Colonic mucosa (tissue), 4 donors: Measurements from ENCODE around the gene KDELR3. TPM values are rescaled to one million over a fixed set of nuclear protein-coding genes. Genes with fewer than 3 reads are reported as not detected.

Experiments used
- DNase-seq: peaks from one replicate; pipeline ENCODE4 v3.0.0-alpha.2; 2020
- H3K27ac ChIP-seq: fragments of 200-600 bp; one replicate; pipeline ENCODE4 v1.8.0; 2021
- H3K27me3 ChIP-seq: fragments of 200-600 bp; one replicate; pipeline ENCODE4 v1.8.0; 2021
- H3K36me3 ChIP-seq: fragments of 200-600 bp; one replicate; pipeline ENCODE4 v1.8.0; 2021
- H3K4me1 ChIP-seq: fragments of 200-600 bp; one replicate; pipeline ENCODE4 v1.8.0; 2021; ENCODE audit warnings: mild to moderate bottlenecking
- H3K4me3 ChIP-seq: fragments of 200-600 bp; one replicate; pipeline ENCODE4 v1.8.0; 2021
- H3K9ac ChIP-seq, 2 donors: one replicate each; pipeline ENCODE4 v1.7.0; 2013; ENCODE audit warnings: control low read depth in 2 of 2, low read depth in 2 of 2, low read length in 2 of 2
- H3K9me3 ChIP-seq: fragments of 200-600 bp; one replicate; pipeline ENCODE4 v1.8.0; 2021
- intact Hi-C: fragments of 100-400 bp; cut with DNase I; formaldehyde crosslinking; loops from one replicate; pipeline ENCODE4 v1.14.1; 2022
- total RNA-seq, 2 donors: library from RNA; stranded (reverse); fragmentation: NEBNext Ultra II Directional in 1 of 2; extraction: Animal tissue kit (Norgen Biotek cat#: 25700) in 1 of 2; gene quantifications; one replicate each; pipeline ENCODE4 v1.2.1, GENCODE V29; 2021
- TF ChIP-seq, protein P1 (sequence below): fragments of 200-600 bp; IDR thresholded peaks from one replicate; pipeline ENCODE4 v1.8.0; 2022; ENCODE audit warnings: antibody characterized with exemption, mild to moderate bottlenecking
- donor health status: healthy.
- donor health status: DM: no; HTN: no; CAD: no.
- donor health status: DM: no; HTN: no; CAD: no.

KDELR3 gene
- total RNA-seq, 2 donors from 2014 or later, result 26.7 to 29.1 TPM

DNA sequence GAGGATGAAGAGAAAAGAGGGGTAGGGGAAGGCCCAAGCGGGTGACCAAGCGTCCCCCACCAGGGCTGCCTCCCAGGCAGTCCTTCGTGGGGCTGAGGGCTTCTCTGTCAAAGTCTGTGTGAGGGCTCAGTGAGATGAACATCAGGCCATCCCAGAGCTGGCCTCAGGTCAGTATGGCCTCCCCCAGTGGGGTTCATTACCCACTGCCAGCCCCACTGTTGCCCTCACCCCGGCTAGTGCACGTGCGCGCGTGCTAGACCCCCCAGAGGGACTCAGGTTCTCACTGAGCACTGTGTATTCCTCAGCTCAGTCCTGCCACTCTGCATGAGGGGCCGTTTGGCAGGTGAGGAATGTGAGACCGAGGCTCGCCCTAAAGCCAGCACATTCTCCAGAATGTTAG is 3.3 kb downstream of the KDELR3 start:
- DNase-seq, result no peak
- peaks cover 9% of the 10 kb centered on the region for H3K27me3 ChIP-seq
- H3K4me1 ChIP-seq, result no peaks in the 10 kb centered on the region
- intact Hi-C loops, result no loop called here
- H3K27ac ChIP-seq, result no peak overlapping the region
- H3K9ac ChIP-seq, result no peak overlapping the region
- H3K9me3 ChIP-seq, result no peaks in the 10 kb centered on the region
- no peak overlapping the region for H3K4me3 ChIP-seq
- no peaks in the 10 kb centered on the region for H3K36me3 ChIP-seq
- TF ChIP-seq, protein P1, sequence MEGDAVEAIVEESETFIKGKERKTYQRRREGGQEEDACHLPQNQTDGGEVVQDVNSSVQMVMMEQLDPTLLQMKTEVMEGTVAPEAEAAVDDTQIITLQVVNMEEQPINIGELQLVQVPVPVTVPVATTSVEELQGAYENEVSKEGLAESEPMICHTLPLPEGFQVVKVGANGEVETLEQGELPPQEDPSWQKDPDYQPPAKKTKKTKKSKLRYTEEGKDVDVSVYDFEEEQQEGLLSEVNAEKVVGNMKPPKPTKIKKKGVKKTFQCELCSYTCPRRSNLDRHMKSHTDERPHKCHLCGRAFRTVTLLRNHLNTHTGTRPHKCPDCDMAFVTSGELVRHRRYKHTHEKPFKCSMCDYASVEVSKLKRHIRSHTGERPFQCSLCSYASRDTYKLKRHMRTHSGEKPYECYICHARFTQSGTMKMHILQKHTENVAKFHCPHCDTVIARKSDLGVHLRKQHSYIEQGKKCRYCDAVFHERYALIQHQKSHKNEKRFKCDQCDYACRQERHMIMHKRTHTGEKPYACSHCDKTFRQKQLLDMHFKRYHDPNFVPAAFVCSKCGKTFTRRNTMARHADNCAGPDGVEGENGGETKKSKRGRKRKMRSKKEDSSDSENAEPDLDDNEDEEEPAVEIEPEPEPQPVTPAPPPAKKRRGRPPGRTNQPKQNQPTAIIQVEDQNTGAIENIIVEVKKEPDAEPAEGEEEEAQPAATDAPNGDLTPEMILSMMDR, result no peak

DNA sequence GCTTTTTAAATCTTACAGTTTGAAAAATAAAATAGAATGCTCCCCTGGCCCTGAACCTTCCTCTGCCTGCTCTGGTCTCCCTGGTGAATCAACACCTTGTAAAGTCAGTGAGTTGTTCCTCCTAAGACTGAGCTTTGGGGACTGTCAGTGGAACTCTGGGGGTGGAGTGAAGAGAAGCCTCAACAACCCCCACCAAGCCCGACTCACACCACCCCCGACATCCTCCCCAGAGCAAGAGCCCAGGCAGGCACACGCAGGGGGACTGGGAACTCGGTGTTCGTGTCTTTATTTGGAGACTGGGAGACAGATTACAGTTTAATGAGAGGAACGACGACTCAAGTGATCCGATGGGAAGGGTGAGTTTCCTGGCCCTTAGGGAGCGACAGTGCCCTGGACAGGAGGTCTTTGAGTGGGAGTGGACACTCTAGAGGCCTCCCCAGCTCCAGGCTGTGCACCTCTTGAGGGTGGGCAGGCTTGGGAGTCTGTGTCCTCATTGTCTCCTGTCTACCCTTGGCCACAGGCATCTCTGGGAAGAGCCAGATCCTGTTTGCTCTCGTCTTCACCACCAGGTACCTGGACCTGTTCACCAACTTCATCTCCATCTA is 6.2 kb downstream of the KDELR3 start:
- intact Hi-C loops, result no loop called here
- Histone ChIP-seq H3K36me3 (no peaks in the 10 kb centered on the region), H3K4me3 (no peak overlapping the region), H3K9me3 (no peaks in the 10 kb centered on the region), H3K27me3 (no peaks in the 10 kb centered on the region), H3K4me1 (no peaks in the 10 kb centered on the region), H3K9ac (no peak overlapping the region), H3K27ac (no peak overlapping the region)
- DNase-seq, result no peak
- TF ChIP-seq, protein P1, result no peak

DNA sequence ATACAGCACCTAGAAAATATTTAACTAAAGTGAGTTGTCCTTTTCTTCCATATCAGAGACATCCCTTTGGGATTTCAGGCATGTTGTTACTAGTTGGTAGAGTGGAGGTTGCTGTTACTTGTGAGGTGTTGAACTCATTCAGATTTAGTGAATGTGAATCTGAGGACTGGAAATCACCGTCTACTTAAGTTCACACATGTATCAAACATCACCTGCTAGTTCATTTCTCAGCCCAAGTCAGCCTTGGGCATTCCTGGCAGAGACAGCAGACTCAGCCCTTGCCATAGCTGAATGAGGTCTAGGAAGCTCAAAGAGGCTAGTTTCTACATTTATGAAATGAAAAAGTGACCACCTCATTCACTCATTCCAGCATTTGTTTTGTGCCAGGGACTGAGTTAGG is 9.7 kb downstream of the KDELR3 start:
- no peaks in the 10 kb centered on the region for H3K36me3 ChIP-seq
- intact Hi-C loops, result no loop called here
- H3K4me1 ChIP-seq, result no peaks in the 10 kb centered on the region
- TF ChIP-seq, protein P1, result no peak
- no peak for DNase-seq
- H3K4me3 ChIP-seq, result no peak overlapping the region
- no peak overlapping the region for H3K27ac ChIP-seq
- H3K27me3 ChIP-seq, result no peaks in the 10 kb centered on the region
- H3K9ac ChIP-seq, result no peak overlapping the region
- H3K9me3 ChIP-seq, result no peaks in the 10 kb centered on the region

DNA sequence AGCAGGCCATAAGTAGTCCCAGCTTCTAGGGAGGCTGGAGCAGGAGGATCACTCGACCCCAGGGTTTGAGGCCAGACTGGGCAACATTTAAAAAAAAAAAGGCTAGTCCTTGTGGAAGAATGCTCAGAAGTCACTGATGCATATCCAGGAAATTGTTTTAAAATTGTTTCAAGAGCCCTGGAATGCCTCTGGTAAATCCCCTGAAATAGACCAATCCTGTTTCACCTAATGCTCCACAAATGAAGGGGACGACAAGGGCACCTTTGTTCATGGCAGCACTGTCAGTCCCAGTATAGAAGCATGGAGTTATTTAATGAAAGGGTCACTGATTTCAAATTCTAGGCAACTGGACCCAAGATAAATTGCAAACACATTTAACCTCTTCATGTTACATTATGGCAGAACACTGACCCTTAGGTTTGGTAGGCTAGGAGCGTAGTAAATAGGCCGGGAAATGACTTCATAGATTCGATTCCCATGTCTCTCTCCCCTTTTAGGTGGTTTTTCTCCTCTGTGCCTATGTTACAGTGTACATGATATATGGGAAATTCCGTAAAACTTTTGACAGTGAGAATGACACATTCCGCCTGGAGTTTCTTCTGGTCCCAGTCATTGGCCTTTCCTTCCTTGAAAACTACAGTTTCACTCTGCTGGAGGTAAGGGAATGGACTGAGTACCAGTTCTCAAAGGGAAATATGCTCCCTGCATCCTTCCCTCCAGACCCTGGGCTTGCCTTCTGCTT is 11.4 kb downstream of the KDELR3 start:
- H3K4me1 ChIP-seq, result no peaks in the 10 kb centered on the region
- no peaks in the 10 kb centered on the region for H3K9me3 ChIP-seq
- no peak overlapping the region for H3K9ac ChIP-seq
- no peak overlapping the region for H3K4me3 ChIP-seq
- DNase-seq, result no peak
- intact Hi-C loops, result no loop called here
- TF ChIP-seq, protein P1, result no peak
- no peak overlapping the region for H3K27ac ChIP-seq
- H3K27me3 ChIP-seq, result no peaks in the 10 kb centered on the region
- H3K36me3 ChIP-seq, result peaks cover 11% of the 10 kb centered on the region

DNA sequence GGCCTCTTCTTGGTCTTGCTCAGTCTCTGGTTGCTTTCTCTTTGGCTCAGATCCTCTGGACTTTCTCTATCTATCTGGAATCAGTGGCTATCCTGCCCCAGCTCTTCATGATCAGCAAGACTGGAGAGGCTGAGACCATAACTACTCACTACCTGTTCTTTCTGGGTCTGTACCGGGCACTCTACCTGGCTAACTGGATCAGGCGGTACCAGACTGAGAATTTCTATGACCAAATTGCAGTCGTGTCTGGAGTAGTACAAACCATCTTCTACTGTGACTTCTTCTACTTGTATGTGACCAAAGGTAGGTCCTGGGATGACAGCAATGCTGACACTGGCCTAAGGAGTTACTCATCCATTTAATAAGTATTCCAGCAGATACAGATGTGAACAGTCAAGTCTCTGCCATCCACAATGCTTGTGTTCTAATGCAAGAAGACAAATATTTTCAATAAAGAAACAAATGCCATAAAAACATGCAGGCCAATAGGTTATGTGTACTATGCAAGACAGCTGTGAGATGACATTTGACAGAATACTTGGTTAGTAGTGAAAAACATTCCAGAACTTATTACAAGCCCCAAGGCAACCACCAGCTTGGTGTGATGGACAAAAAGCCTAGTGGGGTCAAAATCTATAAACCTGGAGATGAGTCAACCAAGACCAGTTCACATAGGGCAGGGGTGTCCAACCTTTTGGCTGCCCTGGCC is 13.4 kb downstream of the KDELR3 start:
- intact Hi-C loops, result no loop called here

More for the DNA sequence above, 13.4 kb downstream of the KDELR3 start:
- no peaks in the 10 kb centered on the region for H3K9me3 ChIP-seq
- H3K27ac ChIP-seq, result no peak overlapping the region
- H3K4me1 ChIP-seq, result no peaks in the 10 kb centered on the region
- no peak overlapping the region for H3K9ac ChIP-seq
- peaks cover 24% of the 10 kb centered on the region for H3K36me3 ChIP-seq
- H3K4me3 ChIP-seq, result no peak overlapping the region
- TF ChIP-seq, protein P1, result no peak
- no peak for DNase-seq
- H3K27me3 ChIP-seq, result no peaks in the 10 kb centered on the region
